ENCODE measurements around the gene SERPINA10. TPM values are rescaled to one million over a fixed set of nuclear protein-coding genes. Genes with fewer than 3 reads are reported as not detected.
"Not testable (repeated sequence)": the region's sequence is repeated elsewhere in the genome, so short reads cannot be mapped to it uniquely, and the experiment has no call there.

The SERPINA10 gene
- total RNA-seq, 2 experiments from 2014 or later, result not detected

DNA sequence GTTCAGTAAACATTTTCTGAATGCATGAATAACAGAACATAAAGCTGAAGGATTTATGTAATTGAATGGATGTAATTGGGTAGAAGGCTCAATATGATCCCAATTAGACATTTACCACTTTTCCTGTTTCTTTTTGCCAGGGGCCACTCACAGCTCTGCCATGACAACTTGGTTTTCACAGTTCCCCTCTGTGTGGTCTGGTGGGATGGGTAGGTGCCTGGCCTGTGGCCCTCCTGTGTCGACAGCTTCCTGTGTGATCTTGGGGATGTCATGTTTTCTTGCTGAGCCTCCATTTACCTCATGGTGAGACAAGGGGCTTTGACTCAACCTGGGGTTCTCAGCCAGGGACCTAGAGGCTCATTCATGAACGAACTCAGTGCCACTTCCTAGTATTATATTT is 12.6 kb upstream of the SERPINA10 start:
- no peak for ATAC-seq
- TF ChIP-seq CTCF (IDR thresholded peaks at IDR 0.05), result no peak
- Mint-ChIP-seq H3K27me3 (peaks cover 10% of the 10 kb centered on the region), H3K9me3 (peaks cover 10% of the 10 kb centered on the region), H3K4me3 (no peak overlapping the region), H3K27ac (no peak overlapping the region), H3K36me3 (ENCODE audit: low read depth) (no peaks in the 10 kb centered on the region), H3K4me1 (ENCODE audit: low read depth) (no peaks in the 10 kb centered on the region)
- ChIA-PET POLR2A (interaction anchor here (1.6 kb wide), 1 partner anchor 12 kb away, joined by 3 read pairs; the partner anchor contains the start of gene SERPINA10), CTCF (interaction anchor here (0.8 kb wide), 1 partner anchor 269 kb away, joined by 3 read pairs; no protein-coding TSS in a partner anchor)
- no peak for DNase-seq
- intact Hi-C loops (cut with micrococcal nuclease), result no loop called here

GRCh38 chr14:94304243-94304642 is 11.2 kb upstream of the SERPINA10 start:
- peaks cover 10% of the 10 kb centered on the region for H3K9me3 Mint-ChIP-seq
- POLR2A ChIA-PET, result interaction anchor here (1.6 kb wide), 1 partner anchor 11 kb away, joined by 3 read pairs; the partner anchor contains the start of gene SERPINA10
- no peaks in the 10 kb centered on the region for H3K4me1 Mint-ChIP-seq (ENCODE audit: low read depth)
- ATAC-seq (no peak), DNase-seq (no peak)
- H3K4me3 Mint-ChIP-seq, result no peak overlapping the region
- H3K27me3 Mint-ChIP-seq, result peaks cover 9% of the 10 kb centered on the region
- CTCF ChIA-PET, result no interaction called here
- intact Hi-C loops (cut with micrococcal nuclease), result no loop called here
- no peaks in the 10 kb centered on the region for H3K36me3 Mint-ChIP-seq (ENCODE audit: low read depth)
- TF ChIP-seq CTCF (IDR thresholded peaks at IDR 0.05), result no peak
- H3K27ac Mint-ChIP-seq, result no peak overlapping the region

- CTCF ChIA-PET, result no interaction called here
- Mint-ChIP-seq H3K36me3 (ENCODE audit: low read depth) (no peaks in the 10 kb centered on the region), H3K9me3 (peaks cover 7% of the 10 kb centered on the region), H3K27me3 (peaks cover 3% of the 10 kb centered on the region), H3K4me1 (ENCODE audit: low read depth) (no peaks in the 10 kb centered on the region), H3K27ac (no peak overlapping the region), H3K4me3 (no peak overlapping the region)
- POLR2A ChIA-PET, result interaction anchor here (0.6 kb wide), 1 partner anchor 423 kb away, joined by 3 read pairs; no protein-coding TSS in a partner anchor
- no peak for ATAC-seq
- no peak for DNase-seq
- no peak for TF ChIP-seq CTCF (IDR thresholded peaks at IDR 0.05)
- intact Hi-C loops (cut with micrococcal nuclease), result no loop called here
Observed at GRCh38 chr14:94303111-94303510, 10.0 kb upstream of the SERPINA10 start.

- peaks cover 5% of the 10 kb centered on the region for H3K27me3 Mint-ChIP-seq
- intact Hi-C loops (cut with micrococcal nuclease), result no loop called here
- TF ChIP-seq CTCF (IDR thresholded peaks at IDR 0.05), result no peak
- no peaks in the 10 kb centered on the region for H3K36me3 Mint-ChIP-seq (ENCODE audit: low read depth)
- ChIA-PET CTCF (no interaction called here), POLR2A (no interaction called here)
- peaks cover 3% of the 10 kb centered on the region for H3K9me3 Mint-ChIP-seq
- H3K27ac Mint-ChIP-seq, result no peak overlapping the region
- H3K4me3 Mint-ChIP-seq, result no peak overlapping the region
- ATAC-seq, result no peak
- H3K4me1 Mint-ChIP-seq (ENCODE audit: low read depth), result no peaks in the 10 kb centered on the region
- no peak for DNase-seq
Observed at GRCh38 chr14:94298130-94298529, 5.1 kb upstream of the SERPINA10 start.

DNA sequence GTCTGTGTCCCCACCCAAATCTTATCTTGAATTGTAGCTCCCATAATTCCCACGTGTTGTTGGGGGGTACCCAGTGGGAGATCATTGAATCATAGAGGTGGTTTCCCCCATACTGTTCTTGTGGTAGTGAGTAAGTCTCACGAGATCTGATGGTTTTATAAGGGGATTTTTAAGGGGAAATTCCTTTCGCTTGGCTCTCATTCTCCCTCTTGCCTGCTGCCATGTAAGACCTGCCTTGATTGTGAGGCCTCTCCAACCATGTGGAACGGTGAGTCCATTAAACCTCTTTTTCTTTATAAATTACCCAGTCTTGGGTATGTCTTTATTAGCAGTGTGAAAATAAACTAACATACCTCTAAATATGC is 3.1 kb upstream of the SERPINA10 start:
- H3K36me3 Mint-ChIP-seq (ENCODE audit: low read depth); H3K9me3 Mint-ChIP-seq; POLR2A ChIA-PET; intact Hi-C loops (cut with micrococcal nuclease); H3K4me1 Mint-ChIP-seq (ENCODE audit: low read depth); H3K27me3 Mint-ChIP-seq; H3K27ac Mint-ChIP-seq; H3K4me3 Mint-ChIP-seq; CTCF ChIA-PET; DNase-seq: not testable (repeated sequence)
- ATAC-seq, result peak; percentile 13
